HG02610 (cell line): Measurements from ENCODE around the gene ZNF568.

Source experiments
- ATAC-seq: cut with Tn5 transposase; IDR thresholded peaks from one replicate; pipeline ENCODE4 v1.9.1; 2021; ENCODE audit warnings: mild to moderate bottlenecking, moderate library complexity; ENCODE audit not compliant: unreplicated experiment

ZNF568 gene

DNA sequence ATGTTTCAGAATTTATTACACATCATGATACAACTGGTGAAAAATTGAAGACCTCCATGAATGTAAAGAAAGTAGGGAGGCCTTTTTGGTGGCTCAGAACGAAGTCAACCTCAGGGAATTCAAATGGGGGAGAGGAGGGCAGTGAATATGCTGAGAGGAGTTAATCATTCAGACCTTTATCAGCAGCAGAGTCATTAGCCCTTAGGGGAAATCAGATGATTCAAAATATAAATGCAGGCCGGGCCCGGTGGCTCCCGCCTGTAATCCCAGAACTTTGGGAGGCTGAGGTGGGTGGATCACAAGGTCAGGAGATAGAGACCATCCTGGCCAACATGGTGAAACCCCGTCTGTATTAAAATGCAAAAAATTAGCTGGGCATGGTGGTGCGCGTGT is 81.7 kb downstream of the ZNF568 start:
- no peak for ATAC-seq

GRCh38 chr19:36999313-36999712 is 83.2 kb downstream of the ZNF568 start:
- no peak for ATAC-seq

DNA sequence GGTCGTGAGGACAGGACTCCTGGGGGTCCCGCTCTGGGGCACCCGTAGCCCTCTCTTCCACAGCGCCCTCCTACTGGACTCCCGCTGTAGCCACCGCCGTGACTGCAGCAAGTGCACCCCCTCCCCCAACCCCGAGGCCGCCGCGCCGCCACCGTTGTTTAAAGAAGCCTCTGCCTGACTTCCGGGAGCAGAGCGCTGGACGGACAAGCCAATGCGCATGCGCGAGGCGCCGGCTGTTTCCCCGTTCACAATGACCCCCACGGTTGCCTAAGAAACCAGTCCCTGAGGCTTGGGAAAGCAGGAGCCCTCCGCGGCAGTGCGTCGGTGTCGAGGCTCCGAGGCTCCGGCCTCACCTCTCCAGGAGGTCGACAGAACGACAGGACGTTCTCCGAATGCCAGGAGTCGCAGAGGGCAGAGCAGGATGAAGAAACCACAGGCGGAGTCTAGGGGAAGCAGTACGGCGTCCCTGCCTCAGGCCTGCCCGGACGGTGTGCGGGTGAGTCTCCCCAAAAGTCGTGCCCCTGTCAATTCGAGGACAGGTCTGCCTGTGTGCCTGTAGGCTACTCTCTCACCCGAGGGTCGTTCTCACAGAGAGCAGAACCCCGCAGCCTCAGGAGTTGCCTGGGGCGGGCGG is 91.6 kb downstream of the ZNF568 start:
- ATAC-seq: no peak

- no peak for ATAC-seq
Measured at GRCh38 chr19:37009871-37010270, 93.7 kb downstream of the ZNF568 start.

DNA sequence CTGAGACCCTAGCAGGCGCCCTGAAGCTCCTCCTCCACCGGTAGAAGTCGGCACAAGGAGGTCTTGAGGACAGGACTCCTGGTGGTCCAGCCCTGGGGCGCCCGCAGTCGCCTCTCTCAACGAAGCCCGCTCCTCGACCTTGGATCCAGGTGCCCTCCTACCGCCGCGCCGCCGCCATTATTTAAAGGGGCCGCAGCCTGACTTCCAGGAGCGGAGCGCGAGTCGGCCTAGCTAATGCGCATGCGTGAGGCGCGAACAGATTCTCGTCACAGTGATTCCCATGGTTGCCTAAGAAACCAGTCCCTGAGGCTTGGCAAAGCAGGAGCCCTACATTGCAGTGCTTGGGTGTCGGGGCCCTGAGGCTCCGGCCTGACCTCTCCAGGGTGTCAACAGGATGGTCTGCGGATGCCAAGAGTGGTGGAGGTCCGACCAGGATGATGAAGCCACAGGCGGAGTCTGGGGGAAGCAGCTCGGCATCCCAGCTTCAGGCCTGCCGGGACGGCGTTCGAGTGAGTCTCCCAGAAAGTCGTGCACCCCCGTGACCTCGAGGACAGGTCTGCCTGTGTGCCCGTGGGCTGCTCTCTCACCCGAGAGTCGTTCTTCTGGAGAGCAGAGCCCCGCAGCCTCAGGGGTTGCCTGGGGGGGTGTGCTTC is 96.1 kb downstream of the ZNF568 start:
- no peak for ATAC-seq

DNA sequence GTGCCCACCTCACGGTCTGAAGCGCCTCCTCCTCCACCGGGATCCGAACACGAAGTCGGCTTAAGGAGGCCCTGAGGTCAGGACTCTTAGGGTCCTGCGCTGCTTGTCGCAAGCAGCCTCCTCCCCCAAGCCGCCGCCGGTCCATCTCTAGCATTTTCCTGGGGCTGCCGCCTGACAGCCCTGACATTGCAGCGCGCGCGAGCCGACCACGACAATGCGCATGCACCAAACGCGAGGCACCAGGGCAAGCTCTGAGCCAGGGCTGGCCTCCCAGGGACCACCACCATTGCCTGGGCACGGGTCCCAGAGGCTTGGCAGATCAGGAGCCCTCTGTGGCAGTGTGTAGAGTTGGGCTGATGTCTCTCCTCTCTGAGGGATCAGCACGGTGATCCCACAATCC is 98.3 kb downstream of the ZNF568 start:
- no peak for ATAC-seq

- ATAC-seq: no peak
Measured at GRCh38 chr19:37045140-37045539, 129.0 kb downstream of the ZNF568 start.
